Measurements from ENCODE around the gene MYL5.

MYL5 gene

DNA sequence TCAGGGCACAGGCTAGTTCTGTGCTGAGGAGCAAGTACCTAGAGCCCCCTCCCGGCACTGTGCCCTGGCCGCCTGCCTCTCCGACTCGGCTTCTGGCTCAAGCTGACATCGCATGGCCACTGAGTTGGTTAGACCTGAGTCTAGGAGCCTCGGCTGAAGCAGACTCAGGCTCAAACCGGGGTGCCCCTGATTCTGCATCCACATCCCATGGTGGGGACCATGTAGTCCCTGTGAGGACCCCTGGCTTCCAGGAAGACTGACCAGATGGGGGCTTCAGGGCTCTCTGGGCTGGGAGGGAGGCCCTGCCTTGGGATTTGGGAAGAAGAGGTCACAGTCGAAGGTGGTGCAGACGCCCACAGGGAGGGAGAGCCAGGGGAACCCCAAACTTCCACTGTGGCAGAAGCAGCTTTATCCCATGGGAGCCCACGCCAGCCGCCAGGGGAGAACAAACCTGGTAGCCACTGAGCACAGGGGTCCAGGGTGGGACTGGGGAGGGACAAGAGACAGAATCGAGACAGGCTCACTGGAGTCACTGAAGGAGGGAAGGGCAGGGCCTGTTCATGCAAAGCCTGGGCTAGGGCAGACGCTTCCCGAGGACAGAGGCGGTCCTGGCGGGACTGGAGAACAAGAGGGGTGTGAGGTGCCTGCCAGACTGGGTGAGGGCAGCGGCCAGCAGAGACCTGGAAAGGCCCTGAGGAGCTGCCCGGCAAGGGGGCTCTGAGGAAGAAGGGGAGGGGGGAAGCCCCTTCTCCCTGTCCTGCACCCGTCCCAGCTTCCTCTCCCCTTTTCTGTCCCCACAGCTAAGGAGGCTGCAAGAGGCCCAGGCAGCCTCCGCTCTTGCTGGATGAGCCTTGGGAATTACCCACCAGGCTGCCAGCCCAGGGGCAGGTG lies 47.9 kb upstream of the MYL5 start:
- Histone ChIP-seq H2AK5ac (ENCODE audit: low read length) (no peak overlapping the region), H2AFZ (ENCODE audit: insufficient read depth, low read length, poor library complexity) (no peak overlapping the region), H4K12ac (ENCODE audit: low read depth, low read length) (no peak overlapping the region), H3K4me2 (ENCODE audit: low read length) (no peak overlapping the region), H2BK120ac (ENCODE audit: insufficient read depth, low read length, poor library complexity) (no peak overlapping the region), H3K27me3 (ENCODE audit: insufficient read depth, low read length) (no peaks in the 10 kb centered on the region), H3K23ac (ENCODE audit: low read length) (no peak overlapping the region), H4K8ac (ENCODE audit: low read depth, low read length) (no peak overlapping the region), H3K4me3 (ENCODE audit: low read depth, low read length) (no peak overlapping the region), H4K91ac (ENCODE audit: low read depth, low read length) (no peak overlapping the region), H3K9me3 (ENCODE audit: insufficient read depth, low read depth, low read length) (peaks cover 3% of the 10 kb centered on the region), H3K4ac (ENCODE audit: low read depth, low read length) (no peak overlapping the region), H3K79me2 (ENCODE audit: control insufficient read depth, insufficient read depth, low read length, poor library complexity) (no peaks in the 10 kb centered on the region), H3K79me1 (ENCODE audit: low read length) (no peaks in the 10 kb centered on the region), H2BK12ac (ENCODE audit: low read length) (no peak overlapping the region), H3K27ac (ENCODE audit: low read depth, low read length) (no peak overlapping the region), H3K14ac (ENCODE audit: low read length) (no peak overlapping the region), H2BK5ac (ENCODE audit: low read depth, low read length, poor library complexity) (no peak overlapping the region), H3K4me1 (ENCODE audit: control insufficient read depth in 1 of 2, insufficient read depth in 2 of 2, low read length in 2 of 2) (peaks cover 6% of the 10 kb centered on the region in 2 experiments), H3K36me3 (ENCODE audit: control insufficient read depth in 1 of 2, insufficient read depth in 2 of 2, low read length in 2 of 2) (no peaks in the 10 kb centered on the region), H3K9ac (ENCODE audit: low read length) (no peak overlapping the region), H3K18ac (ENCODE audit: low read length) (no peak overlapping the region)
- no peak for DNase-seq
- WGBS (ENCODE audit: extremely low coverage, insufficient coverage, insufficient read length): no CpG with 5 or more reads among the region's 20 CpGs

DNA sequence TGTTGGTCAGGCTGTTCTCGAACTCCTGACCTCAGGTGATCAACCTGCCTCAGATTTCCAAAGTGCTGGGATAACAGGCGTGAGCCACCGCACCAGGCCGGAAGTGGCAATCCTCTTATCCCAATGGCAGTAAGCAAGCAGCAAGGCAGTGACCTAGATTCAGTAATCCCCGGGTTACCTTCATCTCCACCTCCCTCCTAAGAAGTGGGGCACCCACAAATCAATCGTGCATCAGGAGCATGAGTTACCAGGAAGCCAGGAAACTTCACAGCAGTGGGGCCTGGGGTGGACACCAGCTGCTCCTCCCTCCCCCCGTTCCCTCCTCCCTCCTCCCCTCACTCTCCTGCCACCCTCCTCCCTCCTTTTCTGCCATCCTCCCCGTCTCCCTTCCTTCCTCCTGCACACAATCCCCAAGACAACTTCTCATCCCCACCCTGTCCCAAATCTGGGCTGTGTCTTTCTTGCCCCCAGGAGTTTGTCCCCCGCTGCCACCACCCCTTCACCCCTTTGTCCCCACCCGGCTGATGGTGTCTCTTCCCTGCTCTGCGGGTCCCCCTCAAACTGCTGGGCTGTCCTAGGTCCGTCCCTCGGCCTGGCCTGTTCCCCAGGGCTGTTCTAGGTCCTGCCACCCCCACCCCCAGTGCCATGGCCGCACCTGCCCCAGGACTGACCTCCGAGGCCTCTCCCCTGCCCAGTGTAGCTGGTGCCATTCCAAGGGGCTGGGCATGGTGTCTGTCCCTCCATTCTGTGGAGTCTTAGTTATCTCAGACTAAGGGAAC lies 46.8 kb upstream of the MYL5 start:
- Histone ChIP-seq H3K23ac (ENCODE audit: low read length) (no peak overlapping the region), H3K4me2 (ENCODE audit: low read length) (no peak overlapping the region), H3K4me3 (ENCODE audit: low read depth, low read length) (no peak overlapping the region), H3K36me3 (ENCODE audit: control insufficient read depth in 1 of 2, insufficient read depth in 2 of 2, low read length in 2 of 2) (no peaks in the 10 kb centered on the region), H2BK120ac (ENCODE audit: insufficient read depth, low read length, poor library complexity) (no peak overlapping the region), H3K18ac (ENCODE audit: low read length) (no peak overlapping the region), H3K27ac (ENCODE audit: low read depth, low read length) (no peak overlapping the region), H3K79me2 (ENCODE audit: control insufficient read depth, insufficient read depth, low read length, poor library complexity) (no peaks in the 10 kb centered on the region), H4K91ac (ENCODE audit: low read depth, low read length) (no peak overlapping the region), H2AFZ (ENCODE audit: insufficient read depth, low read length, poor library complexity) (no peak overlapping the region), H3K4ac (ENCODE audit: low read depth, low read length) (no peak overlapping the region), H2AK5ac (ENCODE audit: low read length) (no peak overlapping the region), H3K79me1 (ENCODE audit: low read length) (no peaks in the 10 kb centered on the region), H3K9ac (ENCODE audit: low read length) (no peak overlapping the region), H3K14ac (ENCODE audit: low read length) (no peak overlapping the region), H4K12ac (ENCODE audit: low read depth, low read length) (no peak overlapping the region), H3K27me3 (ENCODE audit: insufficient read depth, low read length) (no peaks in the 10 kb centered on the region), H4K8ac (ENCODE audit: low read depth, low read length) (no peak overlapping the region), H3K4me1 (ENCODE audit: control insufficient read depth in 1 of 2, insufficient read depth in 2 of 2, low read length in 2 of 2) (peaks cover 6% of the 10 kb centered on the region in 2 experiments), H3K9me3 (ENCODE audit: insufficient read depth, low read depth, low read length) (peaks cover 13% of the 10 kb centered on the region), H2BK12ac (ENCODE audit: low read length) (no peak overlapping the region), H2BK5ac (ENCODE audit: low read depth, low read length, poor library complexity) (no peak overlapping the region)
- WGBS (ENCODE audit: extremely low coverage, insufficient coverage, insufficient read length): no CpG with 5 or more reads among the region's 15 CpGs
- no peak for DNase-seq

DNA sequence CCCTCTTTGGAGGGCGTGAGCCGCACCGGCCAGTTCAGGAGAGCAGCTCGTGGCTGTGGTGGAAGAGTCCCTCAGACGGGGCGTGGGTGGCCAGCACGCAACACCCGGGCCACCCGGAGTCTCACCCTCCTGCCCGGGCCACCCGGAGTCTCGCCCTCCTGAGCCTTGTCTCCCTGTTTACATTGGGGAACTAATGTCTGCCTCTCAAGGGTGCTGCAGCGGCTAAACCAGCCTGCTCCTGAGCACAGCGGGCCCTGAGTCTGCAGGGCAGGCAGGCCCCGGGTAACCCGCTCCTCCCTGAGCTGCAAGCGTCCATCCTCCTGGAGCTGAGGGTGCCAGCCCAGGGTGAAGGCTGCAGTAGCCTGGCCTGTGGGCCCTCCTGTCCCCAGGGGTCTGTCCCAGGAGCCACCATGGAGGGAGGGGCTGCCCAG lies 46.0 kb upstream of the MYL5 start:
- H4K12ac ChIP-seq (ENCODE audit: low read depth, low read length): no peak overlapping the region
- H3K27me3 ChIP-seq (ENCODE audit: insufficient read depth, low read length): no peaks in the 10 kb centered on the region
- no peak overlapping the region for H3K4ac ChIP-seq (ENCODE audit: low read depth, low read length)
- no peak overlapping the region for H3K23ac ChIP-seq (ENCODE audit: low read length)
- no peak overlapping the region for H3K27ac ChIP-seq (ENCODE audit: low read depth, low read length)
- no CpG with 5 or more reads among the region's 17 CpGs for WGBS (ENCODE audit: extremely low coverage, insufficient coverage, insufficient read length)
- H2AK5ac ChIP-seq (ENCODE audit: low read length): no peak overlapping the region
- H2BK12ac ChIP-seq (ENCODE audit: low read length): no peak overlapping the region
- H3K4me3 ChIP-seq (ENCODE audit: low read depth, low read length): no peak overlapping the region
- no peaks in the 10 kb centered on the region for H3K79me2 ChIP-seq (ENCODE audit: control insufficient read depth, insufficient read depth, low read length, poor library complexity)
- no peak overlapping the region for H2BK5ac ChIP-seq (ENCODE audit: low read depth, low read length, poor library complexity)
- no peak overlapping the region for H2BK120ac ChIP-seq (ENCODE audit: insufficient read depth, low read length, poor library complexity)
- H3K4me1 ChIP-seq (ENCODE audit: control insufficient read depth in 1 of 2, insufficient read depth in 2 of 2, low read length in 2 of 2): peaks cover 6% of the 10 kb centered on the region in 2 experiments
- peaks cover 21% of the 10 kb centered on the region for H3K9me3 ChIP-seq (ENCODE audit: insufficient read depth, low read depth, low read length)
- no peak overlapping the region for H3K9ac ChIP-seq (ENCODE audit: low read length)
- no peak for DNase-seq
- H4K91ac ChIP-seq (ENCODE audit: low read depth, low read length): no peak overlapping the region
- no peak overlapping the region for H4K8ac ChIP-seq (ENCODE audit: low read depth, low read length)
- no peak overlapping the region for H3K4me2 ChIP-seq (ENCODE audit: low read length)
- no peak overlapping the region for H3K18ac ChIP-seq (ENCODE audit: low read length)
- H3K36me3 ChIP-seq (ENCODE audit: control insufficient read depth in 1 of 2, insufficient read depth in 2 of 2, low read length in 2 of 2): no peaks in the 10 kb centered on the region
- H2AFZ ChIP-seq (ENCODE audit: insufficient read depth, low read length, poor library complexity): no peak overlapping the region
- no peaks in the 10 kb centered on the region for H3K79me1 ChIP-seq (ENCODE audit: low read length)
- H3K14ac ChIP-seq (ENCODE audit: low read length): no peak overlapping the region

DNA sequence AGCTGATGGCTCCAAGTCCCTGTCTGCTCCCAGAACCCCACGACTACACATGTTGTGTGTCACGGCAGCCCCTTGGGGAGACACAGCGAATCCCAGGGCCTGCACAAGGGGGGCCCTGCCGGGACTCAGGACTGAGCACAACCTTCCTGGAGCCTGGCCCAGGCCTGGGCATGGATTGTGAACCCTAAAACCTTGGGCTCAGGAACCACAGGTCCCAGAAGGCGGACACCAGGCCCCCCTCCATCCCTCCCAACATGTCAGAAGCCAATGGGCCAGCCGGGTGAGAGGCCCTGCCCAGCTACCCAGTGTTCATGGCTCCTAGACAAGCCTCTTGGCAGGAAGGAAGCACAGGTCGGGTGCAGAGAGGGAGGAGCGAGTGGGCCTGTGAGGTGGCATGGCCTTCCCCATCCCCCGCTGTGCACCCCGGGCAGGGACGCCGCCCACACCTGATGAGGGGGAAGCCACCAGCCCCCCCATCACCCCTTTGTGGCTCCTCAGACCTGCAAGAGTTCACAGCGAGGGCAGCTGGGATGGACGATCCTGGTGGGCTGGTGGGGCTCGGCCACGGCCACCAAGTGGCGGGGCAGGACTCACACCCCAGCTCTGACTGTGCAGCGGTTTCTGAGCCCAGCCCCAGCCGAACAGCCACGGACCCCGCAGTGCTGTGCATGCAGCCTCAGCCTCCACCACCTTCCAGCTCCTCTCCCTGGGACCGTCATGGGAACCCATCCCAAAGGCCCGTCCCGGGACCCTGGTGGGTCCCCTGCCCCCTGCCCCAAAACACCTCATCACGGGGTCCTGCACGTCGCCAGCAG lies 45.3 kb upstream of the MYL5 start:
- no CpG with 5 or more reads among the region's 27 CpGs for WGBS (ENCODE audit: extremely low coverage, insufficient coverage, insufficient read length)
- Histone ChIP-seq H2BK5ac (ENCODE audit: low read depth, low read length, poor library complexity) (no peak overlapping the region), H3K36me3 (ENCODE audit: control insufficient read depth in 1 of 2, insufficient read depth in 2 of 2, low read length in 2 of 2) (no peaks in the 10 kb centered on the region), H2BK12ac (ENCODE audit: low read length) (no peak overlapping the region), H3K79me1 (ENCODE audit: low read length) (no peaks in the 10 kb centered on the region), H2AFZ (ENCODE audit: insufficient read depth, low read length, poor library complexity) (no peak overlapping the region), H3K79me2 (ENCODE audit: control insufficient read depth, insufficient read depth, low read length, poor library complexity) (no peaks in the 10 kb centered on the region), H4K8ac (ENCODE audit: low read depth, low read length) (no peak overlapping the region), H3K27me3 (ENCODE audit: insufficient read depth, low read length) (no peaks in the 10 kb centered on the region), H4K91ac (ENCODE audit: low read depth, low read length) (no peak overlapping the region), H3K9ac (ENCODE audit: low read length) (no peak overlapping the region), H3K14ac (ENCODE audit: low read length) (no peak overlapping the region), H3K18ac (ENCODE audit: low read length) (no peak overlapping the region), H2BK120ac (ENCODE audit: insufficient read depth, low read length, poor library complexity) (no peak overlapping the region), H3K9me3 (ENCODE audit: insufficient read depth, low read depth, low read length) (peaks cover 23% of the 10 kb centered on the region), H3K23ac (ENCODE audit: low read length) (no peak overlapping the region), H3K4me3 (ENCODE audit: low read depth, low read length) (no peak overlapping the region), H3K4ac (ENCODE audit: low read depth, low read length) (no peak overlapping the region), H4K12ac (ENCODE audit: low read depth, low read length) (no peak overlapping the region), H3K4me1 (ENCODE audit: control insufficient read depth in 1 of 2, insufficient read depth in 2 of 2, low read length in 2 of 2) (peaks cover 6% of the 10 kb centered on the region in 2 experiments), H2AK5ac (ENCODE audit: low read length) (no peak overlapping the region), H3K27ac (ENCODE audit: low read depth, low read length) (no peak overlapping the region), H3K4me2 (ENCODE audit: low read length) (no peak overlapping the region)
- DNase-seq: no peak

Measured in trophoblast cell (in vitro differentiated cells and primary cell).